HPDE6-E6E7 (cell line): ENCODE measurements around the gene RAX2.
"Not testable (repeated sequence)": the region's sequence is repeated elsewhere in the genome, so short reads cannot be mapped to it uniquely, and the experiment has no call there.

ENCODE experiments used
- DNase-seq: peaks from one replicate; pipeline ENCODE4 v3.0.0; 2011; ENCODE audit warnings: missing footprints; ENCODE audit errors: extremely low spot score

The RAX2 gene

GRCh38 chr19:3778104-3778867 is 6.3 kb upstream of the RAX2 start:
- no peak for DNase-seq

GRCh38 chr19:3776479-3777040 is 4.5 kb upstream of the RAX2 start:
- no peak for DNase-seq

- no peak for DNase-seq
Measured at GRCh38 chr19:3775831-3776230, 3.8 kb upstream of the RAX2 start.

DNA sequence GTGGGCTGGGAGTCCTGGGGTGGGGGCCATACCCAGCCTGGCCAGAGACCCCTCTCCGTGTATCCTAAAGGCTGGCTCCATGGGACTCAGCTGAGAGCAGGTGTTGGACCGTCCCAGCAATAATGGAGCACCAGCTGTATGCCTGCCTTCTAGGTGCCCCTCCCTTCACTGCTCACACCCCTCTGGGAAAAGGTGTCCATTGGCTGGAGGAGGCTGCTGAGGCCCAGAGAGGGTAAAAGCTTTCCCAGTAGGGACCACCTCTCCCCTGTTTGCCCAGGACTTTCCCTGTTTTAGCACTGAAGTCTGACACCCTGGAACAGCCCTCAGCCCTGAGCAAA is 3.3 kb upstream of the RAX2 start:
- DNase-seq: no peak

DNA sequence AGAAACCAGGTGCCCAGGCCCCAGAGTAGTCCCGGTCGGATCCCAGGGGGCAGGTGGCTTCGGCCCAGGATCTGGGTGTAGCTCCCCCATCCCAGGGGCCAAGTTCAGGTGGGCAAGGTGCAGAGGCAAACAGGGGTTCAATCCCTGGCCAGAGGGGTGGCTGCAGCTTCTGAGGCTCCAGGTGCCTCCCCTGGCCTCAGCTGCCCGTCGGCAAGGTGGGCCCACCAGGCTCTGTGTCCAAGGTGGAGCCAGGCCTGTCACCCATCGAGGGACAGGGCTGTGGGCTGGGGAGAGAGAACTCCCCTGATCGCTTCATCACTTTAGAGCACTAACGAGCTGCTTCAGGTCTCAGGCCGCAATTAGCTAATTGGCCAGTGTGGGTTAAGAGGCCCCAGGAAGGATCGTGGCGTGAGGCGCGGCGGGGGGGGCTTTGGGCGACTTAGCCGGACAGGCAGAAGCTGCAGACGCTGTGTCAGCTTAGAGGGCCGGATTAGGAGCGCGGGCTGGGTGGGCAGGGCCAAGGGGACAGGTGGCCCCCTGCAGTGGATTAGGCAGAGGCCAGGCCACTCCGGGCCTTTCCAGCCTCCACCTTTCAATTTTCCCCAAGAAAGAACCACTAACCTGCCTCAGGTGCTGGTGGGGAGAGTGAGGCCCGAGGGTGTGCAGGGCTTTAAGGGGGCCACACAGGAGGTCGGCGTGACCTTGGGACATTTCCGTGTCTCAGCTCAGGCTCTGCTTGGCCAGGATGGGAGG is 2.8 kb upstream of the RAX2 start:
- DNase-seq: no peak

DNA sequence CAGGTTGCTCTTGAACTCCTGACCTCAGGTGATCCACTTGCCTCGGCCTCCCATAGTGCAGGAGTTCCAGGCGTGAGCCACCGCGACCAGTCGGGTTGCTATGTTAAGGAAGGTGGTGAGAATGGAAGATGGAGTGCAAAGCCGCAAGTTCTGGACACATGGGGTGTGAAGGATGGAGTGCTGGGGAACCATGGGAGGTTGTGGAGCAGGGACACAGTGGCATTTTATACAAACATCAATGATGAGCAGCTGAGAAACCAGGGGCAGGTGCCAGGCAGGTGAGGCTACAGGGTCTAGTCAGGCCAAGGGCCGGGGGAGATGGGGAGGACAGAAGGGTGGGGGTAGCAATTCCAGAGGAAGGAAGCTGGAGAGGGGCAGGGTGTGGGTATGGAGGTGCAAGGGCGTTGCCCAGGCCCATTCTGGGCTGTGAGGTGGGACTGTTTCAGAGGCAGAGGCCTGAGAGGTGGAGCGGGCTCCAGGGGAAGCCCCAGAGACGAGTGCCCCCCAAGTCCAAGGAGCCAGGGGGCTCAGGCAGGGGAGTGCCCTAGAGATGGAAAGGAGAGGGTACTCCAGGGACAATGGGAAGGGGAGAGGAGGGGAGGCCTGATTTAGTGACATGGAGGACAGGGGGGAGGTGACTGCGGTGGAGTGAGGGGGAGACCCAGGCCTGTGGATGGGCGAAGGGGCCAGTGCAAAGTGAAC is 1.9 kb upstream of the RAX2 start:
- no peak for DNase-seq

- DNase-seq: no peak
Measured at GRCh38 chr19:3771000-3771905, 775 bp downstream of the RAX2 start.

GRCh38 chr19:3770136-3770999 is 1.7 kb downstream of the RAX2 start:
- no peak for DNase-seq

- DNase-seq: no peak
Measured at GRCh38 chr19:3769494-3769893, 2.5 kb downstream of the RAX2 start.

DNA sequence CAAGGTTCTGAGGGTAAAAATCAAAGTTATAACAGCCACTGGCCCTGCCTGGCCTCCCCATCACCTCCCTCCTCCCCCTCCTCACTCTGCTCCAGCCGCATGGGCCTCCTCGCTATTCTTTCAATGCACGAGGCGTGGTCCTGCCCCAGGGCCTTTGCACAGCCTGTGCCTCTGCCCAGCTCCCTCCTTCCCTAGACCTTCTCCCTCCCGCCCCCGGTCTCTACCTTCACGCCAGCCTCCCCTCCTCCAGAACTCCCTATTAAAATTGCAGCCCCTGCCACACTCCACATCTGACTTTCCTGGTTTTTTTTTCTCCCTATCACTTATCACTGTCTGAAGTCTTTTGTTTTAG is 3.3 kb downstream of the RAX2 start:
- no peak for DNase-seq

GRCh38 chr19:3768015-3768747 is 3.8 kb downstream of the RAX2 start:
- DNase-seq: no peak

DNA sequence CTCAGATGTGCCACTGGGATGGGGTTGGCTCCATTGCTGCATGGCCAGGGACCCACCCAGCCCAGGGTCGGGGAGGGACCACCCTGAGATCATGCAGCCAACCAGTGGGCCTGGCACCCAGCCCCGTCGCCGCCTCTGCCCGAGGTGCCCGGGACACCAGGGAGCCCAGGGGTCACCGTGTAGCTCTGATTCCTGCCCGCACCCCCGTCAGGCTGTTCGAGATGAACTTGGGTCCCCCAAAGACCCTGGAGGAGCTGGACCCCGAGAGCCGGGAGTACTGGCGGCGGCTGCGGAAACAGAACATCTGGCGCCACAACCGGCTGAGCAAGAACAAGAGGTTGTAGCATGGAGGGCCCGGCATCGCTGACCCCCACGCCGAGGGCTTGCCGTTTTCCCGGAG is 5.0 kb downstream of the RAX2 start:
- DNase-seq: no peak

DNA sequence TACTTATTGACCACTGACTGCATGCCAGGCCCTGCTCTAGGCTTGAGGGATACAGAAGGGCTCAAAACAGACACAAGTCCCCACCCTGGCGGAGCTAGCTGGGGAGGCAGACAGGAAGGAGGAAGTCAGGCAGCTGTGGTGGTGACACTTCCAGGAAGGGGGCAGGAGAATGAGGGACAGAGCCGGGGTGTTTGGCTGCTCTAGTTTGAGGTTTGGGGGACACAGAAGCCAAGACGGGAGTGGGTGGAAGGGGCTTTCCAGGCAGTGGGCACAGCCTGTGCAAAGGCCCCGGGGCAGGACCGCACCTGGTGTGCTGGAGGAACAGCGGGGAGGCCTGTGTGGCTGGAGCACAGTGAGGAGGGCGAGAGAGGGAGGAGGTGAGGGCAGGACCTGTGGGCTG is 5.5 kb downstream of the RAX2 start:
- no peak for DNase-seq

DNA sequence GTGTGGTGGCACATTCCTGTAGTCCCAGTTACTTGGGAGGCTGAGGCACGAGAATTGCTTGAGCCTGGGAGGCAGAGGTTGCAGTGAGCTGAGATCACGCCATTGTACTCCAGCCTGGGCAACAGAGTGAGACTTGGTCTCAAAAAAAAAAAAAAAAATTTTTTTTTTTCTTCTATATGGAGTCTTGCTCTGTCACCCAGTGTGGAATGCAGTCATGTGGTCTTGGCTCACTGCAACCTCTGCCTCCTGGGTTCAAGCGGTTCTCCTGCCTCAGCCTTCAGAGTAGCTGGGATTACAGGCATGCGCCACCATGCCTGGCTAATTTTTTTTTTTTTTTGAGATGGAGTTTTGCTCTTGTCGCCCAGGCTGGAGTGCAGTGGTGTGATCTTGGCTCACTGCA is 6.3 kb downstream of the RAX2 start:
- not testable (repeated sequence) for DNase-seq

- no peak for DNase-seq
Measured at GRCh38 chr19:3765121-3765520, 6.9 kb downstream of the RAX2 start.

GRCh38 chr19:3762501-3763459 is 9.2 kb downstream of the RAX2 start, which contains the start of gene MRPL54:
Gene MRPL54, plus strand, starts transcription at chr19:3762682. Its CDS starts 19 bp downstream, at chr19:3762701.
- DNase-seq: peak; percentile 99

DNA sequence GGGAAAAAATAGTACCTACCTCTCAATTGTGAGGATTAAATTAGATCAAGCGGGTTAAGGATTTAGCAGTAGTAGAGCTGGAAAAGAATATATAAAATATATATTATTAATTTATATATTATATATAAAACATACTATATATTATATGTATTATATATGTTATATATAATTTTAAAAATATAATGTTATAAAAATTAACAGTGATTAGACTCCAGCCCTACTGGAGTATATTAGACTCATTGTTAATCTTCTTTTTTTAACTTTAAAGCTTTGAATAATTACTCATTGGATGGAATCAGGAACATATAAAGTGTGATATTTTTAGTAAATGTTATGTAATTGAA is 9.9 kb downstream of the RAX2 start:
- no peak for DNase-seq

DNA sequence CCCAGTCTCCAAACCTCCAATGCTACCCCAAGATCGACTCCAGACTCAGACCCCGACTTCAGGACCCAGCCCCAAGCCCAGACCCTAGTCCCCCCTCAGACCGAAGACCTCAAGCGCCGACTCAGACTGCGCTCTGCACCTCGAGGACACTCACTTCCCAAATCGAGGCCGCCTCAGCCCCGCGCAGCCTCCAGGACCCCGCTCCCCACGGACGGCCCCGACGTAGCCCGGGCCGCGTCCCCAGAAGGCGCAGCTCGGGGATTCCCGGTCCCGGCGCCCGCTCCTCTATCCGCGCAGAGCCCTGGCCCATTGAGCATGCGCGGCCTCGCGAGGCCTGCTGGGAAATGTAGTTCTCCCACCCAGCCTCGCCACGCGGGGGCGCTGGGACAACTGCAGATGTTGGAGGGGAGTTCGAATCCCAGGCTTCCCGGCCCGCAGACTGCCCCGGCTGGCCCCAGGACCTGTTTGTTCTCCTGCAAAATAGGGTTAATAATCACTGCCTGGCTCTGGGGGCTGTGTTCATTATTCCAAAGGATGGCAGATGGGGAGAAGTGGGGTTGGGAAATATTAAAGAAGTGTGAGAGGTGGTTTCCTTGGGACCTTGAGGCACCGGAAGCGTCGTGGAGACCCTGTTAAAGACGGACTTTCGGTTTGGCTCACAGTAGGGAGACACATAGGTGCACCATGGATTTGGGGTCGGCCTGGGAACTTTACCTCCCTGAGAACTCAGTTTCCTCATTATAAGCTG is 10.5 kb downstream of the RAX2 start, which contains the start of gene APBA3:
TSS of gene APBA3 (minus strand) at position 311 of the 748 bp plus-strand sequence. CDS start 1,428 bp downstream, outside the sequence.
- peak; percentile 80 for DNase-seq
